IMR-90 (cell line): Measurements from ENCODE around the gene CTNNA2. TPM values are rescaled to one million over a fixed set of nuclear protein-coding genes. Genes with fewer than 3 reads are reported as not detected.

Experiments used
- ATAC-seq: fragments of 200-7000 bp; cut with Tn5 transposase; 2 replicates; pipeline ENCODE4 v1.9.1; 2020; ENCODE audit warnings: low read depth, mild to moderate bottlenecking, moderate library complexity
- BruUV-seq: library from RNA; stranded (reverse); fragments of 400-500 nt; replicated peaks from 2 replicates; lab custom pipeline; 2021; lab: Mats Ljungman, UMichigan
- CTCF ChIA-PET: fragments of 300-600 bp; formaldehyde crosslinking; extraction: SDS; loops from one replicate; lab custom pipeline; 2021; ENCODE audit warnings: antibody characterized with exemption; lab: Yijun Ruan, JAX
- POLR2A ChIA-PET: fragments of 300-600 bp; sonication (Branson Sonifier 250); formaldehyde crosslinking; loops from one replicate; lab custom pipeline; 2022; ENCODE audit warnings: antibody characterized with exemption; ENCODE audit not compliant: unreplicated experiment; lab: Charles Lee
- DNase-seq: peaks from one replicate; pipeline ENCODE4 v3.0.0; 2013
- H2AFZ ChIP-seq: replicated peaks from 2 replicates; pipeline ENCODE3; 2013; ENCODE audit warnings: low read length, mild to moderate bottlenecking; ENCODE audit not compliant: poor library complexity
- H2AK5ac ChIP-seq: 2 replicates; pipeline ENCODE4 v1.6.1; 2013; ENCODE audit warnings: low read depth, low read length, inconsistent platforms
- H2AK9ac ChIP-seq: replicated peaks from 2 replicates; pipeline ENCODE3; 2013; ENCODE audit warnings: mild to moderate bottlenecking, low read depth, low read length, moderate library complexity; ENCODE audit not compliant: poor library complexity
- H2BK120ac ChIP-seq: 2 replicates; pipeline ENCODE4 v1.6.1; 2013; ENCODE audit warnings: low read depth, low read length, inconsistent platforms
- H2BK15ac ChIP-seq: 3 replicates; pipeline ENCODE4 v1.6.1; 2013; ENCODE audit warnings: low read depth, low read length, inconsistent platforms
- H2BK20ac ChIP-seq: 2 replicates; pipeline ENCODE4 v1.6.1; 2013; ENCODE audit warnings: low read depth, mild to moderate bottlenecking, inconsistent platforms, low read length, moderate library complexity
- H2BK5ac ChIP-seq: 2 replicates; pipeline ENCODE4 v1.6.1; 2013; ENCODE audit warnings: mild to moderate bottlenecking, low read depth, low read length, inconsistent platforms; ENCODE audit not compliant: poor library complexity, severe bottlenecking
- H3K14ac ChIP-seq: replicated peaks from 2 replicates; pipeline ENCODE4 v1.6.1; 2013; ENCODE audit warnings: low read depth, low read length, inconsistent platforms
- H3K18ac ChIP-seq: 2 replicates; pipeline ENCODE4 v1.6.1; 2013; ENCODE audit warnings: low read depth, low read length, control low read depth
- H3K23ac ChIP-seq: 2 replicates; pipeline ENCODE4 v1.6.1; 2013; ENCODE audit warnings: low read depth, low read length, inconsistent platforms
- H3K27ac ChIP-seq: 2 replicates; pipeline ENCODE4 v1.5.1; 2013; ENCODE audit warnings: mild to moderate bottlenecking, control low read depth, low read length; ENCODE audit not compliant: insufficient read depth
- H3K27me3 ChIP-seq: 2 replicates; pipeline ENCODE4 v1.6.1; 2013; ENCODE audit warnings: low read length; ENCODE audit not compliant: control insufficient read depth, insufficient read depth
- H3K36me3 ChIP-seq: 2 replicates; pipeline ENCODE4 v1.6.1; 2013; ENCODE audit warnings: low read length, mixed read lengths; ENCODE audit not compliant: control insufficient read depth, insufficient read depth
- H3K4ac ChIP-seq: 2 replicates; pipeline ENCODE4 v1.6.1; 2013; ENCODE audit warnings: low read depth, low read length, inconsistent platforms
- H3K4me1 ChIP-seq: 2 replicates; pipeline ENCODE4 v1.6.1; 2013; ENCODE audit warnings: low read length, mixed read lengths; ENCODE audit not compliant: control insufficient read depth, insufficient read depth
- H3K4me2 ChIP-seq: 2 replicates; pipeline ENCODE4 v1.6.1; 2013; ENCODE audit warnings: low read depth, mild to moderate bottlenecking, control low read depth, low read length, moderate library complexity
- H3K4me3 ChIP-seq: 2 replicates; pipeline ENCODE4 v1.5.1; 2013; ENCODE audit warnings: low read depth, mild to moderate bottlenecking, control low read depth, low read length, moderate library complexity; ENCODE audit not compliant: insufficient read depth
- H3K56ac ChIP-seq: 2 replicates; pipeline ENCODE4 v1.6.1; 2013; ENCODE audit warnings: low read length, inconsistent platforms; ENCODE audit not compliant: insufficient read depth; ENCODE audit errors: extremely low read depth
- H3K79me1 ChIP-seq, 2 experiments: 2 replicates each; pipeline ENCODE4 v1.6.1; 2013; ENCODE audit warnings: low read length in 2 of 2, inconsistent platforms in 1 of 2, low read depth in 1 of 2
- H3K9ac ChIP-seq: 2 replicates; pipeline ENCODE4 v1.6.1; 2013; ENCODE audit warnings: low read depth, low read length, control low read depth
- H3K9me1 ChIP-seq: 2 replicates; pipeline ENCODE4 v1.6.1; 2013; ENCODE audit warnings: low read length, inconsistent platforms; ENCODE audit not compliant: insufficient read depth
- H3K9me3 ChIP-seq: 2 replicates; pipeline ENCODE4 v1.6.1; 2013; ENCODE audit warnings: low read length; ENCODE audit not compliant: control insufficient read depth, insufficient read depth
- H4K20me1 ChIP-seq: 2 replicates; pipeline ENCODE4 v1.6.1; 2013; ENCODE audit warnings: low read length, inconsistent platforms; ENCODE audit not compliant: insufficient read depth
- H4K5ac ChIP-seq: 2 replicates; pipeline ENCODE4 v1.6.1; 2013; ENCODE audit warnings: mild to moderate bottlenecking, low read depth, low read length, control low read depth
- H4K8ac ChIP-seq, 2 experiments: 2 replicates each; pipeline ENCODE4 v1.6.1; 2013; ENCODE audit warnings: low read depth in 2 of 2, low read length in 2 of 2, control low read depth in 1 of 2, inconsistent platforms in 1 of 2
- H4K91ac ChIP-seq: 2 replicates; pipeline ENCODE4 v1.6.1; 2013; ENCODE audit warnings: low read depth, low read length, inconsistent platforms; ENCODE audit not compliant: insufficient read depth
- BHLHE40 ChIP-seq: fragments of 150-350 bp; IDR thresholded peaks from 2 replicates; pipeline ENCODE4 v1.6.1; 2016; ENCODE audit warnings: mild to moderate bottlenecking, low read depth, low read length
- CEBPB ChIP-seq: IDR thresholded peaks from 2 replicates; pipeline ENCODE4 v1.6.1; 2012; ENCODE audit warnings: low read depth, low read length, improper control_type of control experiment
- CHD1 ChIP-seq: IDR thresholded peaks from 2 replicates; pipeline ENCODE4 v1.6.1; 2012; ENCODE audit warnings: low read depth, low read length, improper control_type of control experiment
- CTCF ChIP-seq: conservative IDR thresholded peaks from 2 replicates; pipeline ENCODE4 v1.5.1; 2012; ENCODE audit warnings: mild to moderate bottlenecking, low read depth, low read length, improper control_type of control experiment
- ELK1 ChIP-seq: fragments of 150-350 bp; IDR thresholded peaks from 2 replicates; pipeline ENCODE4 v1.6.1; 2016; ENCODE audit warnings: low read depth, mild to moderate bottlenecking, low read length, moderate library complexity, borderline replicate concordance
- FOS ChIP-seq: fragments of 150-350 bp; IDR thresholded peaks from 2 replicates; pipeline ENCODE4 v1.6.1; 2016; ENCODE audit warnings: low read depth, low read length
- MAFK ChIP-seq: IDR thresholded peaks from 2 replicates; pipeline ENCODE4 v1.6.1; 2012; ENCODE audit warnings: low read depth, low read length, improper control_type of control experiment
- MAZ ChIP-seq: IDR thresholded peaks from 2 replicates; pipeline ENCODE4 v1.6.1; 2012; ENCODE audit warnings: low read depth, mild to moderate bottlenecking, low read length, improper control_type of control experiment, moderate library complexity, borderline replicate concordance
- MXI1 ChIP-seq: IDR thresholded peaks from 2 replicates; pipeline ENCODE4 v1.6.1; 2012; ENCODE audit warnings: low read depth, mild to moderate bottlenecking, low read length, moderate library complexity, borderline replicate concordance
- NFE2L2 ChIP-seq: fragments of 150-350 bp; IDR thresholded peaks from 2 replicates; pipeline ENCODE4 v1.6.1; 2016; ENCODE audit warnings: low read depth, mild to moderate bottlenecking, low read length
- RAD21 ChIP-seq: IDR thresholded peaks from 2 replicates; pipeline ENCODE4 v1.6.1; 2012; ENCODE audit warnings: low read length, improper control_type of control experiment
- RCOR1 ChIP-seq: IDR thresholded peaks from 2 replicates; pipeline ENCODE4 v1.6.1; 2012; ENCODE audit warnings: mild to moderate bottlenecking, low read length, improper control_type of control experiment; ENCODE audit not compliant: insufficient replicate concordance
- RFX5 ChIP-seq: IDR thresholded peaks from 2 replicates; pipeline ENCODE4 v1.8.0; 2012; ENCODE audit warnings: low read depth, mild to moderate bottlenecking, low read length, moderate library complexity
- SMC3 ChIP-seq: fragments of 150-350 bp; IDR thresholded peaks from 2 replicates; pipeline ENCODE4 v1.6.1; 2016; ENCODE audit warnings: low read depth, mild to moderate bottlenecking, antibody characterized with exemption, low read length, moderate library complexity
- USF2 ChIP-seq: fragments of 150-350 bp; IDR thresholded peaks from 2 replicates; pipeline ENCODE4 v1.6.1; 2017; ENCODE audit warnings: mild to moderate bottlenecking, antibody characterized with exemption, low read length, low read depth
- WGBS, 2 experiments: methylation state at CpG; one replicate each; pipeline versions ENCODE4 v1.1.5 to v1.1.7; 2013; ENCODE audit warnings: missing lambda C conversion rate in 2 of 2; ENCODE audit not compliant: insufficient read length in 1 of 2; ENCODE audit errors: extremely low coverage in 2 of 2; 5-methylcytosine and 5-hydroxymethylcytosine counted together
- dilution Hi-C: fragments of 300-500 bp; cut with HindIII; formaldehyde crosslinking; loops from one replicate; pipeline ENCODE4 v1.14.3; 2018; ENCODE audit warnings: low sequenced_read_pairs; ENCODE audit not compliant: unreplicated experiment
- in situ Hi-C: fragments of 300-500 bp; cut with MboI; formaldehyde crosslinking; loops from 3 replicates; pipeline ENCODE4 v1.14.3; 2019; ENCODE audit warnings: low sequenced_read_pairs, inconsistent platforms, mixed read lengths
- intact Hi-C: fragments of 100-400 bp; cut with micrococcal nuclease; formaldehyde crosslinking; loops from 2 replicates; pipeline ENCODE4 v1.10.0; 2022
- polyA plus RNA-seq, 3 experiments: library from polyadenylated mRNA; depleted of rRNA; stranded (reverse); fragments of >200 nt; gene quantifications; 2 replicates each; pipeline ENCODE4 v1.2.3, GENCODE V29; 2012; ENCODE audit warnings: low replicate concordance in 1 of 3
- total RNA-seq: library from RNA; depleted of rRNA; stranded (reverse); fragments of >200 nt; gene quantifications from 2 replicates; pipeline ENCODE4 v1.2.3, GENCODE V29; 2012

CTNNA2 gene
- total and polyA plus RNA-seq, 2 of the 4 experiments (the other 2 are of a cell fraction) = not detected

- in situ Hi-C loops = no loop called here
- H3K4me1 ChIP-seq = no peaks in the 10 kb centered on the region
- no peak overlapping the region for H2BK20ac ChIP-seq
- no peak overlapping the region for H3K4me2 ChIP-seq
- no peak overlapping the region for H3K27ac ChIP-seq
- TF ChIP-seq NFE2L2 = no peak
- TF ChIP-seq CTCF = no peak
- TF ChIP-seq RCOR1 = no peak
- TF ChIP-seq USF2 = no peak
- no peak for TF ChIP-seq SMC3
- no peak for TF ChIP-seq MAZ
- TF ChIP-seq CEBPB = no peak
- TF ChIP-seq CHD1 = no peak
- TF ChIP-seq MAFK = no peak
- no peak for TF ChIP-seq FOS
- TF ChIP-seq RAD21 = no peak
- no peak for TF ChIP-seq ELK1
- no peak for TF ChIP-seq BHLHE40
- TF ChIP-seq RFX5 = no peak
- TF ChIP-seq MXI1 = no peak
- dilution Hi-C loops = no loop called here
- WGBS, 2 experiments = no CpG with 5 or more reads among the region's 2 CpGs
- no peak overlapping the region for H3K4me3 ChIP-seq
- no peak overlapping the region for H3K18ac ChIP-seq
- no peaks in the 10 kb centered on the region for H3K9me3 ChIP-seq
- H3K27me3 ChIP-seq = no peaks in the 10 kb centered on the region
- POLR2A ChIA-PET = no interaction called here
- BruUV-seq = no TSS peak
- no peak overlapping the region for H3K23ac ChIP-seq
- H4K5ac ChIP-seq = no peak overlapping the region
- ATAC-seq = no peak
- H2BK120ac ChIP-seq = no peak overlapping the region
- H2BK5ac ChIP-seq = no peak overlapping the region
- H2AK5ac ChIP-seq = no peak overlapping the region
- no peak overlapping the region for H3K9ac ChIP-seq
- no peak overlapping the region for H3K4ac ChIP-seq
- no peak for DNase-seq
- no peaks in the 10 kb centered on the region for H3K9me1 ChIP-seq
- no peak overlapping the region for H2BK15ac ChIP-seq
- H4K91ac ChIP-seq = no peak overlapping the region
- no peak overlapping the region for H2AFZ ChIP-seq
- no peak overlapping the region for H2AK9ac ChIP-seq
- no peaks in the 10 kb centered on the region for H4K20me1 ChIP-seq
- H3K79me1 ChIP-seq = no peaks in the 10 kb centered on the region
- no peak overlapping the region for H3K14ac ChIP-seq
- CTCF ChIA-PET = no interaction called here
- no peaks in the 10 kb centered on the region for H3K36me3 ChIP-seq
- intact Hi-C loops = no loop called here
- no peak overlapping the region for H3K56ac ChIP-seq
- no peak overlapping the region for H4K8ac ChIP-seq
Measured at GRCh38 chr2:79776461-79776860, 263.6 kb downstream of the CTNNA2 start.
